ENCODE data around the gene NFKBIE.

Gene NFKBIE

GRCh38 chr6:44276667-44277640, 11.6 kb upstream of the NFKBIE start:
- DNase-seq (ENCODE audit: low read depth, low spot score) = no peak
- POLR2A ChIA-PET = no interaction called here
- CTCF ChIA-PET = interaction anchor here (0.7 to 5.4 kb wide), 6 partner anchors 9 to 61 kb away, joined by 3 to 45 read pairs (median 4); partner anchors contain the start of genes AARS2 and TMEM151B
- no peak for TF ChIP-seq CTCF (IDR thresholded peaks at IDR 0.05; ENCODE audit: insufficient read depth, low read length, missing control alignments)
- H3K4me3 ChIP-seq (ENCODE audit: low read depth, low read length) = no peak overlapping the region

GRCh38 chr6:44275749-44276648, 10.6 kb upstream of the NFKBIE start:
- H3K4me3 ChIP-seq (ENCODE audit: low read depth, low read length) = no peak overlapping the region
- ChIA-PET POLR2A (no interaction called here), CTCF (interaction anchor here (0.8 to 5.4 kb wide), 4 partner anchors 8 to 103 kb away, joined by 3 to 45 read pairs (median 4); partner anchors contain the start of genes AARS2 and TMEM151B)
- no peak for DNase-seq (ENCODE audit: low read depth, low spot score)
- no peak for TF ChIP-seq CTCF (IDR thresholded peaks at IDR 0.05; ENCODE audit: insufficient read depth, low read length, missing control alignments)

GRCh38 chr6:44275271-44275748, 10.0 kb upstream of the NFKBIE start:
- no peak for DNase-seq (ENCODE audit: low read depth, low spot score)
- H3K4me3 ChIP-seq (ENCODE audit: low read depth, low read length) = no peak overlapping the region
- ChIA-PET CTCF (interaction anchor here (1.0 to 5.4 kb wide), 3 partner anchors 7 to 102 kb away, joined by 3 to 45 read pairs (median 6); partner anchors contain the start of genes AARS2 and TMEM151B), POLR2A (no interaction called here)
- no peak for TF ChIP-seq CTCF (IDR thresholded peaks at IDR 0.05; ENCODE audit: insufficient read depth, low read length, missing control alignments)

- H3K4me3 ChIP-seq (ENCODE audit: low read depth, low read length) = no peak overlapping the region
- POLR2A ChIA-PET = no interaction called here
Measured at GRCh38 chr6:44273617-44274016, 8.3 kb upstream of the NFKBIE start.

GRCh38 chr6:44272999-44273566, 7.7 kb upstream of the NFKBIE start:
- DNase-seq (ENCODE audit: low read depth, low spot score) = no peak
- POLR2A ChIA-PET = no interaction called here
- no peak for TF ChIP-seq CTCF (IDR thresholded peaks at IDR 0.05; ENCODE audit: insufficient read depth, low read length, missing control alignments)
- no peak overlapping the region for H3K4me3 ChIP-seq (ENCODE audit: low read depth, low read length)
- CTCF ChIA-PET = interaction anchor here (1.0 to 1.2 kb wide), 3 partner anchors 16 to 67 kb away, joined by 3 to 5 read pairs (median 3); no protein-coding TSS in a partner anchor

More at GRCh38 chr6:44273617-44274016, 8.3 kb upstream of the NFKBIE start:
- DNase-seq (ENCODE audit: low read depth, low spot score) = no peak
- TF ChIP-seq CTCF (IDR thresholded peaks at IDR 0.05; ENCODE audit: insufficient read depth, low read length, missing control alignments) = no peak
- CTCF ChIA-PET = interaction anchor here (1.0 to 1.2 kb wide), 3 partner anchors 17 to 66 kb away, joined by 3 to 5 read pairs (median 3); no protein-coding TSS in a partner anchor
